ENCODE results near the gene TRPC3.

Gene TRPC3

DNA sequence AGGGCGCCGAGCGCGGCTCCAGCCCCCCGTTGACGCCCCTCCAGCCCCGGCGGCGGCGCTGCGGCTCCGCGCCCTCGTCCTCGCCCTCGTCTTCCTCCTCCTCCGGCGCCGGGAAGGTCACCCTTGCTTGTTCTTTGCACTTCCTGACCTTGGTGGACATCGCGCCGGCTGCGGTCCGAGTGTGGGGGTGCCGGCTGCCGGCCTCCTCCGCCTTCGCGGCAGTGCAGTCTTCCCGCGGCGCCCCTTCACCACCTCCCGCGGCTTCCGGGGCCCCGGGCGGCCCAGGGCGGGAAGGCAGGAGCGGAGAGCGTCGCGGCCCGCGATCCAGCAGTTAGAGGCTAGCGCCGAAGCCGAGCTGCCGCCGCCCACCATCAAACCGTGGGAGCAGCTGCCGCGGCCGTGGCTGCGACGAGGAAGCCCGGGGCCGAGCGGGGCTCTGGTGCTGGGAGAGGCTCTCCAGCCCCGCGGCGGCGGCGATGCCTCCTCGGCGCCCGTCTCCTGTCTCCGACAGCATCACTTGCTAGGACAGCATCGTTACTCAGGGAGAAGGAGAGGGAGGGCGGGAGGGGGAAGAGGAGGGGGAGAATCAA, at the start of gene TRPC3:
TRPC3 (minus strand) TSS at position 540 of the 590 bp plus-strand sequence; CDS start at position 160, 380 bp downstream.
- DNase-seq = no peak

DNA sequence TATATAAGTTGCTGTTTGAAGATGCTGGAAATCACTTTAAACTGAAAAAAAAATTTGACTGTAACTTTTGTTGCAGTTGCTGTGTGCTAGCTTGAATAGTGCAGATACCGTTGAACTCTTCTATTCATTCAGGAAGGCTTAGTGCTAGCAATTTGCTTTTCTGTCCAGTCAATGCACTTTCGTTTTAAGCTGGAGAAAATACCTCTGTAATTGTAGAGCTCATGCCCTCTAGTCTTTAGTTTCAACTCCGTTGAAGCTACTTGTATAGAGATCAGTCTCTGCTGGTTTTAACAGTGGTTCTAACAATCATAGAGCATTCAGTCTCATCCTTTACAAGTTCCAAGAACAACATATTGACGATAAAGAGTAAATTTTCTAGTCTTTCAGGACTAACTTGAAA, 49.0 kb upstream of the TRPC3 start:
- no peak for DNase-seq

DNA sequence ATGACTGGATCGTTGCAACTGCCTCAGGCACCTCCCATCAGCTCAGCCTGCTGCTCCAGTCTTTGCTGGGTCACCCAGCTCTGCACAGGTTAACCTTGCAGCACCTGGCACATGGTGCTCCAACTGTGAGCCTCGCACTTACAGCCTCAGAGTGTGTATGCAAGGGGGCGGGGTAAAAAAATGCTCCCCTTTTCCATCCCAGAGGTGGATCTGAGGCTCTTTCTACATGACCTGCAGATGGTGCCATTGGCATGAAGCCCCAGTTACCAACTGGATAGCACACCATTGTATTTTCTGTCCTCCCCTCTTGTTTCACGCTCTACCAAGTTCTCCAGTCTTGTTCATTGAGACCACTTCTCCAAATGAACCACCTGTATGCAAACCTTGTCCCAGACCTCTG, 46.2 kb upstream of the TRPC3 start:
- DNase-seq = no peak

DNA sequence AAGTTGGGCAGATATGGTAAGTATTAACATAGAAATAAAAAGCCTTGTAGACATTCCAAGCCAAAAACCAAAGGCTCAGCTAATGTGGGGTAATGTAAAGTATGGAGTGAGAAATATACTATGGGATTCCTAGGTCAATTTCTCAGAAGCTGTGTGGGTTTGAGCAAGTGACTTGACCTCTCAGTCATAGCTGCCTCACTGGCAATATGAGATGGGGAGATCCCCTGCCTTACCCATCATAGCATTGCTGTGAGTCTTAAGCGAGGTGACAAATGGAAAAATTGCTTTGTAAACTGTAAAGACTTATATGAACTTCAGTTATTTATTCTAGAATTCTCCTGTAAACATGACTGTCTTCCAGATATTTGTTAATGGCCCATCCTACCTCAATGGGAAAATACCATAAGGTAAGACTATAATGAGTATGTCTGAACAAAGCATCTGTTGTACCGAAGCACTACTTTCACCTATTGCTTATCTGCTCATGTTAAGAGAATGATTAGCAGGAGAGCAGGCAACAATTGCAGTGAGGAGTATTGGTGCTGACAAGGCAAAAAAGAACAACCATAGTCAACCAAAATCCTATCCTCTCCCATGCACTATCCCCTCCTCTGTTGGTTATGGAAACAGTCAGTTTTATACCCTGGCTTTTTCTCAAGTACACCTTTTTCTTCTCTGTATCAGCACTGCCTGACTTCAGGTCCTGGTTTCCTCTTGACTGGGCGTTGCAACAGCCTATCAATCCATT, 44.1 kb upstream of the TRPC3 start:
- DNase-seq = no peak

DNA sequence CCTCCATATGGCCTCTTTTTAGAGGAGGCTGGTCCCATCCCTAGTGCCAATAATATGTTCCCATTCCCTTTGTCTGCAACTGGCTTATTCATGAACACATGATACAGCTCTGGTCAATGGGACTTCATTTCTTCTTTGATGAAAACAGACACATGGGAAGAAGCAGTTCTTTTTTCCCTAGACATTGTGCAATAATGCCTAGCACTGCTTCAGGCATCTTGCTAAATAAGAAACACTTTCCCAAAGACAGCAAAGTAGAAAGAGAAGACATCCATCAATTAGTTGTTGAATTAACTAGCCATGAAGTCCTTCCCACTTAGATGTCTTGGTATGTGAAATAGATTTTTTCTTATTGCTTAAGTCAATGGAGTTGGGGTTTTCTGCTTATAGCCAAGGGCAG, 40.1 kb upstream of the TRPC3 start:
- DNase-seq = no peak

DNA sequence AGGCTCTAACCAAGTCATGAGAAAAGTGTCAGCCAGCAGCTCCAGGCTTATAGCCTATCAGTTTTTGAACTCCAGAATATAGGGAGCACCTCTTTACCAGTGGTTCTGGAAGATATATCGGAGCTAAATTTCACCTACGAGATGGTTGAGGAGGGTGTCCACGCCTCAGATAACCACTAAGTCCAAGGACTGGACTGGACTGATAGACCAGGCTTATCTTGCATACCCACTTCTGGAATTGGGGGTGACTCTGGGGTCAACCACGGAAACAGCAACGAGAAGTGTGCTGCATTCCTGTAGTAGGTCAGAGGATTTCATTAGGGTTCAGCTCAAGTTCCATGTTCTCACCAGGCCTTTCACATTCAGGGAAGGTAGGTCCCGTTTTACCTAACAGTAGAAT, 38.6 kb upstream of the TRPC3 start:
- no peak for DNase-seq

DNA sequence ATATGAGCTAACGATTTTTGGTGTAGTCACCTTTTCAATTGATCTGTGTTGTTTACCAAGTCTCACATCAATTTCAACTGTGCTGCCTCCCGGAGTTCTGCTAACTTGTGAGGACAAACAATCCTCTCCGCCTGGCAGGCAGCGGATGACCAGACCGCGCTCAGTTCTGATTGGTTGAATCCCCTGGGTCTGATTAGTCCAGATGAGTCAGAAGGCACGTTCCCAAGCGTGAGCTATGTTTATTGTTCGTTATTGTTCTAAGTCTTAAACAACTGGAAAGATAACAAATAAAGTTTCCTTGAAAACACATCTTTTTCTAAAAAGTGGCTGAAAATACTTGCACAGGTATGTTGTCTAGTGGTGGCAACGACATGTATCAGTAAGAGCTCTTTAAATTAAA, 37.9 kb upstream of the TRPC3 start:
- no peak for DNase-seq

DNA sequence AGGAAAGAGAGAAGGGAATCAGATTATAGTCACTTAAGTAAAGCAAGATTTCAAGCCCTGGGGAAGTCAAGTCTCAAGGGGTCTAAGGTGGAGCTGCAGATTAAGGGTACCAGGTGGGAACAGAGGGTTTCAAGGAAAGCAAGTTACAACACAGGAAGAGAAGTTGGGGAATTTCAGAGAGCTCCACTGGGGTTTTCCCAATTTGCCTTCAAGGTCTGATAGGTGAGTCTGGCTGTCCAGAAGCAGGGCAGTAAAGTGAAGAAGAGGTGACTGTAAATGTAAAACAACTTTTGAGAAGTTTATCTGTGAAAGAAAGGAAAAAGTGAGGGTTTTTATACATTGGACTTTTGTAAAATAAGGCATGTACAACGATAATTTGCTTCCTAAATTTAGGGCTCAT, 37.1 kb upstream of the TRPC3 start:
- DNase-seq = no peak

DNA sequence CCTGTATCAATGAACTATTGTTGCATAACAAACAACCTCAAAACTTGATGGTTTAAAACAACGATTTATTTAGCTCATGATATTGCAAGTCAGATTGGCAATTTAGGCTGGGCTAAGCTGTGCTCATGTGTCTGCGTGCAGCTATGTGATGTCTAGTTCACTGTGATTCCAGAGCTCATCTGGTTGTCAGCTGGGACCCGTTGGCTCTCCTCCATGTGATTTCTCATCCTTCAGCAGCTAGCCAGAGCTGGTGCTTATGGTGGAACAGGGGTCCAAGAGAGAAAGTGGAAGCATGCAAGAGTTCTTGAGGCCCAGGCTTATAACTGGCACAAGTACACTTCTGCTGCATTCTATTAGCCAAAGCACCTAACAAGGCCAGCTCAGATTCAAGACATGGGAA, 28.8 kb upstream of the TRPC3 start:
- no peak for DNase-seq

DNA sequence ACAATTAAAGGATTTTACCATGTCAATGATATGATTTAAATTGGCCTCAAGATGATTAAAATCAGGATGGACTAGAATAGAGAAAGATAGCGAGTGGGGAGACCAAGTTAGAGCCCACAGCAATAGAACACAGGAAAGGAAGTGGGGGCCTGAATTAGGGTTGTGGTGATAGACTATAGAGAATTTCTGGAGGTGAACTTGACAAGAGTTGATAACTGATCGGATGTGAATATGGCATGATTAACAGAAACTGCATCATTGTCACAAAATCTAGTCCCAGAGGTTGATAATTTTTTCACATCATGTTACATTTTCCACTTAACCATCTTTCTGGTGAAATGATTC, 26.3 kb upstream of the TRPC3 start:
- DNase-seq = no peak

DNA sequence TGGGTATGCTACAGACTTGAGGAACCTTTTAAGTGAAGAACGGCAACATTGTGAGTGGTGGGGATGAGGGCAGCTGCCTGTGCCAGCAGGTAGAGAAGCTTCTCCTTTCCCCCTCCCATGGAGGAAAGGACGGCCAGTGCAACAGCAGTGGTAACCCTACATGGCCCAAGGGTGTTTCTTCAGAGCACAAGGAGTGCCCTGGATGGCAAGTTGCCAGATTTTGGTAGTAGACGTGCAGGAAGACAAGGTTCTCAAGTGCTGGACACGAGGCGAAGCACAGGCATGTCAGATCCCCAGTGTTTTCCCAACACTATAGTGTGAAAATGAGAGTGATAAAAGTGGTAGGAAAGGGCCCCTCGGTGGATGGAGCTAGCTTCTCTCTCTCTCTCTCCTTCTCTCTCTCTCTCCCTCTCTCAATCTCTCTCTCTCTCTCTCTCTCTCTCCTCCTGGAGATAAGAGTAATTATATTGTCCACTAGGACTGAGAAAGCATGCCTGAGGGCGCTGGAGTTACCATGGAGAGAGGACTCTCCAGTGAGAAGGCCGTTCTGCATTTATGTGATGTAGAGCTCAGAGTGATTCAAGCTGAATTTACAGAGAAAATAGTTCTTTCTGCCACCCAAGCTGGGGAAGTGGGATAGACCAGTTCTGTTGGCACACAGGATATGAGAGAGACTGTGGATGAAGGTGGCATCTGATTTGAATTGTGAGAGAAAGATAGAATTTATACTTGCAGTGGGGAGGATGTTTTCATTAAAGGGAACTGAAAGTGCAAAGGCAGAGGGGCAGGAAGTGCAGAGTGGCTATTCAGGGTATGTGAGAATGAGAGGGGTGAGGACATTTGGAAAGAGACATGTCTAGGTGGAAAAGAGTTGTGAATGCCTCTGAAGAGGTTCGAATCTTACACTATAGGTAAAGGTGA, 25.7 kb upstream of the TRPC3 start:
- DNase-seq = peak; percentile 65

DNA sequence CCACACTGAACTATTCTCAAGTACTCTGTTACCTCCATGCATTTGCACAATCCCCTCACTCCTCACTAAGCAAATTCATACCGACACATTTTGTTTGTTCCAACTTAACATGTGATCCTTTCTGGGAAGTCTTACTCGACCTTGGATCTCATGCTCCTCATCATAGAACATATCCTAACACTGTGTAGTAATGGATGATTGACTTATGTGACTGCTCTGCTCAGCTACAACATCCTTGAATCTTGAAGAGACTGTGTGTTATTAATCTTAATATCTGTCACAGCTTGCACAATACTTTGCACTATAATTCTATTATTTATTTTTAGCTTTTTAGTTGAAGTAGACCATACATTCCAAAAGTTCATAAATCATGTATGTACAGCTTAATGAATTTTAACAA, 23.9 kb upstream of the TRPC3 start:
- no peak for DNase-seq

DNA sequence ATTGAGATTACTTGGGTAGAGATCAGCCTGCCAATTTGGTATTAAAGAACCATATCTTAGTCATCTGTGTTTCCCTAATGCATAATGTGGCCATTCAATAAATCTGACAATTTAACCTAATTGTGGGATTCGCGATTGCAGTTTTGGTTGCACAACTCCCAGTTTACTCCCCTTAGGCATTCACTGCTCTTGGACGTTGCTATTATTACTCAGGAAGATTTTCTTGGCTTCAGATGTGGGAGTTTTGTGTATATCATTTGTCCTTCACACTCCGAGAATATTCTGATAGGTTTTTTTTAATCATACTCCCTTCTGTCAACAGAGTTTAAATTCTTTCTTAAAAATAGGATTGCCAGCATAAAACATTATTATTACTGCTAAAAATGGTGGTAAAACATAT, 22.0 kb upstream of the TRPC3 start:
- no peak for DNase-seq

DNA sequence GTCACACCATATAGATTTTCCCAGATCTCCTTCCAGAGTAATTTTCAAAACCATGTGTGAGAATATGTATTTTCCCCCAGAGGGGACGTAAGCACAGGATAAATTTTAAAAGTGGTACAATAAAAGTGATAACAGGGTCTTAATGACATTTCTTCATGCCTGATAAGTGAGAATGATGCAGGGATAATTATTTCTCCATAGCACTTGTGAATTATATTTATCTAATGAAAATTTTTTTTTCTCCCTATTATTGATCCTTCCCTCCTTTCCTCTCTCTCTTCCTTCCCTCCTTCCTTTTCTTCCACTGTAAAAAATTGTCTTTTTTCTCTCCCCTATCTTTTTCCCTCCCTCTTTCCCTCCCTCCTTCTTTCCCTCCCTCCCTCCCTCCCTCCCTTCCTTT, 17.0 kb upstream of the TRPC3 start:
- no peak for DNase-seq

DNA sequence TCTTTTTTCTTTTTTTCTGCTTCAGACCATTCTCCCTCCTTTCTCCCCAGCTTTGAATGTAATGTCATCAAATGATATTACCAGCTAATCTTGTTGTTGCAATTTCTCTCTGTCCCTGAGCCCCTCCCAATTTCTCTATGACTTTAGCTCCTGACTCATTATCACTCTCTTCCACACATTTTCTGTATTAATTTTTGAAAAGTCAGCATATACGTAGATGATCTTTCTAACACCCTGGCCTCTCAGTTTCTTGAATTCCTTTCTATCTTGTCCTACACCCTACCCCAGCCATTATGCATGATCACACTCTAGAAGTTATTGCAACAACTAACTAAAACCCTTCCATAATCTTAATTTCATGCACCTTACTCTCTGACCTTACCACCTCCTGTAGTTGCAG, 13.1 kb upstream of the TRPC3 start:
- DNase-seq = no peak

DNA sequence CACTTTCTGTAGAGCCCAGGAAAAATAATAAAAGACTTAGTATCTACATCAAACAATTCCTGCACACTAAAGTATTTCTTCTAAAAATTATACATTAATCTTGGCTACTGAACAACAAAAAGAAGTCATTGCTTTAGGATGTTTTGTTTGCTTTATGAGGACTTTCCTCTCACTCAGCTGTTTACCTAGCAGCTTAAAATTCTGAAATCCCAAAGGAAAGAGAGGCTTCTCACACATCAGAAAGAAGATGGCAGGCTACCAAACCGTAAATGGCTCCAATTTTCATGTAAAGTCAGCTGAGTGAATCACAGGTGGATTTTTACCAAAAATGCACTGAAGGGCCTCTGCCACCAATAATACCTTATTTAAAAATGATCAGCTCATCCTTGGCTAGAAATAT, 9.0 kb upstream of the TRPC3 start:
- no peak for DNase-seq

DNA sequence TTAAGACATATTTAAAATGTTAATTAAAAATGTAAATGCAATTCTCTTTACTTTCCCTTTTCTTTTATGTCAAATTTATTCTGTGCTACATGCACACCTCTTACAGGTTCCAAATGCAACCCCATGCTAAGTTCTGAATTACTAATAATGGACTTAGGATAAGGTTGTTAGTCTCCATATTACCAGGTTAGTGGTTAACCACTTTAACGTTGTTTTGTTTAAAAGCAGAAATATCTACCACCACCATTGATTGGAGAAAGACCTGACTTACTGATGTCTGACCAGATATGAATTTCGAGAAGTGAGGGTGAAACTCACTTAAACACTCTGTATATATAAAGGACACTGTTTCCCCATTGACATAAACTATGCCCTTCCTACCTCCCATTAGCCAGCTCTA, 6.9 kb upstream of the TRPC3 start:
- DNase-seq = no peak

DNA sequence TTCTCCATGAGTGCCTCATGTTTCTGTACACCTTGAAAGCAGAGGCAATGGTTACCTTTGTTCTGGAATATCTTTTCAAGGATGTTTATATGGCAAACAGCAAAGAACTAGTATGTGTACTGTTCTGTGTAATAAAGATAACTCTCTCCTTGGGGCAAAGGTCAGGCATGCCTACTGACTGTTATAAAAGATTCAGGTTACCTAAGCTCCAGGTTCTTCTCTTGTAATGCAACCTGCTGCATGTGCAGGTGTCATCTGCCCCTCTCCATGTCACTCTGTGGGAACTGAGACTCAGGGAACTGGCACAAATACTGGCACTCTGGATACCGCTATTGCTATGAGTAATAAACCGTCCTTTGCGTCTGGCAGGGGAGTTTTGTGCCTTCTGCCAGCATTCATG, 5.4 kb upstream of the TRPC3 start:
- DNase-seq = no peak

DNA sequence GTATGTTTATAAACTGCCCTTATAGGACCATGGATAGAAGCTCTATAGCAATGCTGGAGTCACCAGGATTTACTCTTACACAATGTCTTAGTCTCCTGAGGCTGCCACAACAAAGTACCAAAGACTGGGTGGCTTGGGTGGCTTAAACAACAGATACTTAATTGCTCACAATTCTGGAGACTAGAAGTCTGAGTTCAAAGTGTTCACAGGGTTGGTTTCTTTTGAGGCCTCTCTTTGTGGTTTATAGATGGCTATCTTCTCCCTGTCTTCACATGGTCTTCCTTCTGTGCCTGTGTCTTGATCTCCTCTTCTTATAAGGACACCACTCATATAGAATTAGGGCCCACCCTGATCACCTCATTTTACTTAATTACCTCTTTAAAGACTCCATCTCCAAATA, 2.0 kb upstream of the TRPC3 start:
- DNase-seq = no peak

DNA sequence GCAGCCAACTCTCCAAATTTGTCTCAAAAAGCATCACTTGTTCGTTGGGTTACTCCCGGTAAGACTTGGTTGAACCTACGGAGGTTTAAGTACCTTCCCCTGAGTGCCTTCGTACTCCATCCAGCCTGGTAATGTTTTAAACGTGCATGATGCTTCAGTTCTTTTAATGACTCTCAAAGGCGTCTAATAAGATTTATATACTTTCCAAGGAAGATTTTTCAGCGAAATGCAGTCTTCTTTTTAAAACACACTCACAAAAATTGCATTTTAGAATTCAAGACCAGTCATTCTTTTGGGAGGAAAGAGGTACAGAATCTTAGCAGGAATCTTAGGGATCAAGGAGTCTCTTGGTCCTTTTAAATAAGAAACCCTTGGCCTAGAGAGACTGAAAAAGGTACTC, 430 bp upstream of the TRPC3 start:
- no peak for DNase-seq

DNA sequence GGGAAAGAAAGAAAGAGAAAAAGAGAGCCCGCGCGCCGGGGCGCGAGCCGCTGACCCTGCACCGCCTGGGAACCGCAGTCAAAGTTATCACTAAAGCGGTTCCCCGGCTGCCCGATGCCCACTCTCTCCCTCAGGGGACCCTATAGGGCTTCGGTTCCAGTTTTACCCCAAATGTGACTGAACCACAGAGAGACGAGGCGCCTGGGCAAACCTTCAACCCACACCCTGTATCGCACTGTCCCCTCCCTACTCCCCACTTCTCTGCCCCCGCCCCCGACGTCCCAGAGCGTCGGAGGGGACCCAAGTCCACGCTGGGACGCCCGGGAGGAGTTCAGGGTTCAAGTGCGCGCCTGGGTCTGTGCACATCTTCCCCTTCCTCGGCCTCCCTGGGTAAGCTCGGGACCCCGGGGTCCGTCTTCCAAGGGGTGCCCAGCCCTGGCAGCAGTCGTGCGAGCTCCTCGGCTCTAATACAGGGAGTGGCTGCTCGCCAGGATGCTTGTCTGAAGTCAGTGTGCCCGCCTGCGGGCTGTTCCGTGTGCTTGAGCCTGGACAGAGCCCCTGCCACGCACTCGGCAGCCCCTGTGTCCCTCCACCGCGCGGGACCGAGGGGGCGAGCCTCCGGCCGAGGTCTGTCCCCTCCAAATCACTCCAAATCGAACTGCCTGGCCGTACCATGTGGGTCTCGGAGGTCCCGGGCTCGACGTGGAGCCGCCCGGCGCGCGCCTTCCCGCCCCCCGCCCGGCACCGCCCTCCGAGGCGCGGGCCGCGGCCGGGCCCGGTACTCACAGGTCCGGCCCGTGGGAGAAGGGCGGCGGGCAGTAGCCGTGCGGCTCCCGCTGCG, 960 bp downstream of the TRPC3 start:
- no peak for DNase-seq

DNA sequence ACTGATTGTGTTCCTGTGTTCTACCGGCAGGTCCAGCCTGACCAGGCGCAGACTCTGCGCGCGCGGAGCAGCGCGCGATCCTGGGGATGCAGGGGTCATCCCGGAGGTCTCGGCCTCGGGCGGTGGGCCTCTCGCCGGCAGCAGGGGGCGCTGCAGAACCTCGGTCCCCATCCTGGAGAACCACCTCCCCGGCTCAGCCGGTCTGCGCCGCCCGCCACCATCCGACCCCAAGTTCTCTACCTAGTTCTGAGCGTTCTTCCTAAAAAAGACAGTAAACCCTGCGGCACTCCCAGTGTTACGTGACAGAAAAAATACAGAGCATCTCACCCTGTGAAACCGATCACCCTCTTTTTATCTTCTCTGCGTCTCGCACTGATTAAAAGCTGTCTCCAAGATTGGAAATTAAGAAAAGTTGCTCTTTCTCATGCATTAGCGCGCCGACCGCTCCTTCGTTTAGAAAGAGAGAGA, 1.6 kb downstream of the TRPC3 start:
- DNase-seq = peak; percentile 34

DNA sequence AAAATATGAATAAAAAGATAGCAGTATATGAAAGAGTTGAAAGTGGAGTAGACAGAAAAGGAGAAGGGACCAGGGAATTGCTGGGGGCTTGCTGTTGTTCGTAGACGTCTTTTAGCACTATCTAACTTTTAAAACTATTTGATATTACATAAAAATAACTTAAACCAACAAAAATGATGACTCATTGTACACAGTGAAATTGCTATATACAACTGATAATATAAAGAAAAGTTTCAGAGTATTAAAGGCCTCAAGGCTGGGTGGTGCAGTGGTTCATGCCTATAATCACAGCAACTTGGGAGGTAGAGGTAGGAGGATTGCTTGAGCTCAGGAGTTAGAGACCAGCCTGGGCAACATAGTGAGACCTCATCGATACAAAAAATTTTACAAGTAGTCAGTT, 5.2 kb downstream of the TRPC3 start:
- no peak for DNase-seq
